ENCODE data around the gene MRTO4.
"Not testable (repeated sequence)": the region's sequence is repeated elsewhere in the genome, so short reads cannot be mapped to it uniquely, and the experiment has no call there.

MRTO4 gene

DNA sequence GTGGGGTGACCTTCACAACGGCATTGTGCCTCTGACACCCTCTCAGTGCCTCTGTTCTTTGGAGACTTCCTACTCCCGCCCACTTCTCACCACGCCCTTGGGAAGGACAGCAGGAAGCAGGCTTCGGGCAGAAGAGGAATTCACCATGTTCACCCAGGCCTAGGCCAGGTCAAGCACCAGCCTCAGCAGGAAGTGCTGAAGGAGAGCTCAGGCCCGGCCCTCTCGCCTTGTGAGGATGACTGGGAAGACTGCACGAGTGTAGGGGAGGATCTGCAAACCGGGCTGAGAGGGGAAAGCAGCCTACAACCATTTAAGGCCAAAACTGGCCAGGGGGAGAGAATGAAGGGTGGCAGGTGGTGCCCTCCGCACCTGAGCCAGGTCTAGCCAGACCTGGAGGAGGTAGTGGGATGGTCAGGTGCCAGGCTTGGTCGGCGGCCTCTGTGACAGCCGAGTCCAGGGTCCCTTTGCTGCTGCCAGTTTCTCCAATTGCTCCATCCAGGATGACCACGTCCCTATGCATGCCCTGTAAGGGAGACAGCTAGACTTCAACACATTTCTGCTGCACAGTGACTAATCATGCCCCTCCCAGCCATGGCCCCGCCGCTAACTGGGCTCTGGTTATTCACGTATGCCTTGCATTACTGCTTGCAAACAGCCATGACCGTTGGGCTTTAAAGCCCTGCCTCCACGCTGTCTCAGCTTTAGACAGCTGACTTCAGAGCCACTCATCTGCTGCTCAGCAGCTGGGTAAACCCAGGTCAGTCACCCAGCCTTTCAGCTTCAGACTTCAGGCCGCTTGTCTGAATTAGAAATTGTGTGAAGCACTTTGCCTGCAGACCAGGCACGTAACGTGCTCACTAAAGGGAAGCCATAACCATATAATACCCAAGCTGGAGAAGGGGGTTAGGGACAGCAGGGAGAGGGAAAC is 8.9 kb downstream of the MRTO4 start:
- H3K4me3 ChIP-seq (ENCODE audit: control insufficient read depth, low read depth, low read length), result no peak overlapping the region
- TF ChIP-seq, protein P1, sequence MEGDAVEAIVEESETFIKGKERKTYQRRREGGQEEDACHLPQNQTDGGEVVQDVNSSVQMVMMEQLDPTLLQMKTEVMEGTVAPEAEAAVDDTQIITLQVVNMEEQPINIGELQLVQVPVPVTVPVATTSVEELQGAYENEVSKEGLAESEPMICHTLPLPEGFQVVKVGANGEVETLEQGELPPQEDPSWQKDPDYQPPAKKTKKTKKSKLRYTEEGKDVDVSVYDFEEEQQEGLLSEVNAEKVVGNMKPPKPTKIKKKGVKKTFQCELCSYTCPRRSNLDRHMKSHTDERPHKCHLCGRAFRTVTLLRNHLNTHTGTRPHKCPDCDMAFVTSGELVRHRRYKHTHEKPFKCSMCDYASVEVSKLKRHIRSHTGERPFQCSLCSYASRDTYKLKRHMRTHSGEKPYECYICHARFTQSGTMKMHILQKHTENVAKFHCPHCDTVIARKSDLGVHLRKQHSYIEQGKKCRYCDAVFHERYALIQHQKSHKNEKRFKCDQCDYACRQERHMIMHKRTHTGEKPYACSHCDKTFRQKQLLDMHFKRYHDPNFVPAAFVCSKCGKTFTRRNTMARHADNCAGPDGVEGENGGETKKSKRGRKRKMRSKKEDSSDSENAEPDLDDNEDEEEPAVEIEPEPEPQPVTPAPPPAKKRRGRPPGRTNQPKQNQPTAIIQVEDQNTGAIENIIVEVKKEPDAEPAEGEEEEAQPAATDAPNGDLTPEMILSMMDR (IDR thresholded peaks at IDR 0.05; ENCODE audit: control insufficient read depth, insufficient read depth, low read depth, low read length, missing control alignments), result no peak
- peak; percentile 87 for DNase-seq (ENCODE audit: low read depth)

DNA sequence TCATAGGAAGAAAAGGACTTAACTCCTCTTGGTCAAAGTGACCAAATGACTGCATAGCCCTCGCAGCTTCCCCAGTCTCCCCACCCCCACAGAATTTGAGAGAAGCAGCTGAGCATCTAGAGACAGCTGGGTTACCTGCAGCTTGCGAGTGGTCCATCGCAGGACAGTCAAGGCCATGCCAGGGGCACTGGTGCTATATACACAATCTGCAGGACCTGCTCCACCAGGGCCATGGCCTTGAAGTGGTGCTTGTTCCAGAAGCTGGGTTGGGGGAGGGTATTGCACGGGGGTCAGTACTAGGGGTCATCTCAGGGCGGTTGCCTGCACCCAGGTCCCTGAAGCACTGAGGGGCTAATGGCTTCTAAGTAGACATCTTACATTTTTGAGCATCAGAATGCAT is 10.4 kb downstream of the MRTO4 start:
- no peak for DNase-seq (ENCODE audit: low read depth)
- no peak overlapping the region for H3K4me3 ChIP-seq (ENCODE audit: control insufficient read depth, low read depth, low read length)
- TF ChIP-seq, protein P1 (IDR thresholded peaks at IDR 0.05; ENCODE audit: control insufficient read depth, insufficient read depth, low read depth, low read length, missing control alignments), result no peak

DNA sequence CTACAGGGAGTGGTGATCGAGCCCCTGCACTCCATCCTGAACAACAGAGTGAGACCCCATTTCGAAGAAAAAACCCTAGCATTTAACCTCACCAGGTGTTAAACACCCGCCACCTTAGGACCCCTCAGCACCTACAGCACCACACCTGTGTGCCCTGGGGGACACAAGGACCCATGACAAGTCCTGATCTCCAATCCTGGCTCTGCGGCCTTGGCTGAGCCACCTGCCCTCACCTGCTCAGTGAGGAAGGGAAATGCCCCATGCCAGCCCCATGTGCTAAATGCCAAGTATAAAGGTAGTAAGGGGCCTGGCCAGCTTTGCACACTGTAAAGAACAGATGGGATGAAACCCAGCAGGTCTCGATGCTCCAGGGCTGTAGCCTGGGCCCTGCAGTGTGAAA is 11.1 kb downstream of the MRTO4 start:
- no peak overlapping the region for H3K4me3 ChIP-seq (ENCODE audit: control insufficient read depth, low read depth, low read length)
- TF ChIP-seq, protein P1 (IDR thresholded peaks at IDR 0.05; ENCODE audit: control insufficient read depth, insufficient read depth, low read depth, low read length, missing control alignments), result no peak
- DNase-seq (ENCODE audit: low read depth), result no peak

DNA sequence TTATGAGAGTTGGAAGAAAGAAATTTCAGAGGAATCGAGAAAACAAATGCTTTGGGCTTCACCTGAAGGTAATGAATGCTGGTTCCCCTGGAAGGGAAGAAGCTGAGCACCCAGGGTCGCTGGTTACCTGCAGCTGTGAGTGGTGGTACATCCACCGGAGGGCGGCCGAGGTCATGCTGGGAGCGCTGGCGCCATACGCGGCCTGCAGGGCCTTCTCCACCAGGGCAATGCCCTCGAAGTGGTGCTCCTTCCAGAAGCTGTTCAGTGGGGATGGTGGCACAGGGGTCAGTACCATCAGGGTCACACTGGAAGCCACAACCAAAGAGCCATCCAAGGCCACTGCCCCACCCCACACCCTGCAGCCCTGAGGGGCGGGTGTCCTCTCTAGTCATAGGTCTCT is 16.8 kb downstream of the MRTO4 start:
- DNase-seq (ENCODE audit: low read depth), result no peak
- TF ChIP-seq, protein P1 (IDR thresholded peaks at IDR 0.05; ENCODE audit: control insufficient read depth, insufficient read depth, low read depth, low read length, missing control alignments), result no peak
- no peak overlapping the region for H3K4me3 ChIP-seq (ENCODE audit: control insufficient read depth, low read depth, low read length)

DNA sequence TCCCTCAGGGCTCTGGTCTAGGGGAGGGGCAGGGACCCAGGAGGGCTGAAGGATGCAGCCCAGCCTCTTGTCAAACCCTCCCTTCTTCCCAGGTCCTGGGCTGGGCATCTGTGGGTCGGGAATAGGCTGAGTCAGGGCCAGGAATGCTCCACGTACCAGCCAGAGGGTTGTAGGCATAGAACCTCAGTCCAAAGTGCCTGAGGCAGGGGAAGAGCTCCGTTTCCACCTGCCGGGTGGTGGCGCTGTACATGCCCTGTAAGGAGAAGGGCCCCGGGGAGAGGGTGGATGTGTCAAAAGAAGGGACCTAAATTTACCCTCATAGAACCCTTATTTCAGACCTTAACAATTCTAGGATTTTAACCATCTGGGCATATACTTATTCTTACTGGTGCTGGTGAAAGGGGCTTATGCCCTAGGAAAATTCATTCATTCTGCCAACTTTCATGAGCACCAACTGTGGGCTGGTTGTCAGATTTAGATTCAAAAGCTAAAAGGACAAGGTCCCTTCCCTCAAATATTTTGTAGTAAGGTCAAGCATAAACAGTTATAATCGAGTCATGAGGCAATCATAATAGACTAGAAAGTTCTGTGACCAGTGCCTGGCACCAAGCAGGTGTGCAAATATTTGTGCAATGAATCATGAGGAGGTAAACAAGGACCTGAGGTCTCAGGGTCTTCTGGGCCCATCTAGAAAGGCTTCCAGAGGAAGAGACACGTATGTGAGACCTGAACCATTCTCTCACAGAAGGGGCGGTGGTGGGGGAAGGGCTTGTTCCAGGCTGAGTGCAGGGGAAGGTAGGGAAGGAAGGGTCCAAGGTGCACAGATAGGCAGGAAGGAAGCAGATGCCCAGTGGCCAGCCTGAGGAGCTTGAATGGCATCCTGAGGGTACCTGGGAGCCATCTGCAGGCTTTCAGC is 18.1 kb downstream of the MRTO4 start:
- DNase-seq (ENCODE audit: low read depth), result not testable (repeated sequence)

DNA sequence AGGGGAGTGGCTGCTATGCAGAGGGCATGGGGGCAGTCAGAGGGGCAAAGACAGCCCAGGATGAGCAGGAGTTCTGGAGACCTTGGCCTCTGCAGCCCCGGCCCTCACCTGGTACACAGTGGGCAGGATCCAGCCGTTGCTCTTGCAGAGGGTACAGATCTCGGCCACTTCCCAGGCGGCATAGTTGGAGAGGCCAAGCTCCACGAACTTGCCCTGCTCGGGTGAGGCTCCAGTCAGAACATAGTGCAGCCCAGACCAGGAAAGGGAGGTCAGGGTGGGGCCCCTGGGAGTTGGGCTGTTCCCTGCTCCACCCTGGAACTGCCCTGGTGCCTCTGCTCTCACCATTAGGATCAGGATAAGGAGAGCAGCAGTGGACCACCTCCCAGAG is 18.7 kb downstream of the MRTO4 start:
- not testable (repeated sequence) for H3K4me3 ChIP-seq (ENCODE audit: control insufficient read depth, low read depth, low read length); DNase-seq (ENCODE audit: low read depth)

More for the DNA sequence above, 18.1 kb downstream of the MRTO4 start:
- H3K4me3 ChIP-seq (ENCODE audit: control insufficient read depth, low read depth, low read length), result not testable (repeated sequence)

DNA sequence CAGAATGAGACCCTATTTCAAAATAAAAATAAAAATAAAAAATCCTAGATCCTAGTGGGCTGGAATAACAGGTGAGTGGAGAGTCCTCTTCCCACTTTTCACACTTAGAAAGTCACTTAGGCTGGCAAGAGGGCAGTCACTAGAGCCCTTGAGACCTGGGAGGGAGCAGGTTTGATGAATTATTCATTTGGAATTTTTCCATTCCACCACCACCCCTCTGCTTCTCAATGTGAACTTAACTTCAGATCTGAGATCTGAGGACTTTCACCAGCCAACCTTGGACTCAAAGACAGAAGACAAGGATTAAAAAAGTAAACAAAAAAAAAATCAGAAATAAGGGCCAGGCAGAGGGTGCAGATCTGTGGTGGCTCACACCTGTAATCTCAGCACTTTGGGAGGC is 20.5 kb downstream of the MRTO4 start:
- DNase-seq (ENCODE audit: low read depth), result no peak
- TF ChIP-seq, protein P1 (IDR thresholded peaks at IDR 0.05; ENCODE audit: control insufficient read depth, insufficient read depth, low read depth, low read length, missing control alignments), result no peak
- no peak overlapping the region for H3K4me3 ChIP-seq (ENCODE audit: control insufficient read depth, low read depth, low read length)
